NCI-H2081 treated with DMSO at 0.1 percent for 48 hours (cell line): ENCODE data around the gene MIB1.

ENCODE experiments used
- DNase-seq: peaks from one replicate; lab custom pipeline; 2025; lab: John Stamatoyannopoulos, UW

Gene MIB1

DNA sequence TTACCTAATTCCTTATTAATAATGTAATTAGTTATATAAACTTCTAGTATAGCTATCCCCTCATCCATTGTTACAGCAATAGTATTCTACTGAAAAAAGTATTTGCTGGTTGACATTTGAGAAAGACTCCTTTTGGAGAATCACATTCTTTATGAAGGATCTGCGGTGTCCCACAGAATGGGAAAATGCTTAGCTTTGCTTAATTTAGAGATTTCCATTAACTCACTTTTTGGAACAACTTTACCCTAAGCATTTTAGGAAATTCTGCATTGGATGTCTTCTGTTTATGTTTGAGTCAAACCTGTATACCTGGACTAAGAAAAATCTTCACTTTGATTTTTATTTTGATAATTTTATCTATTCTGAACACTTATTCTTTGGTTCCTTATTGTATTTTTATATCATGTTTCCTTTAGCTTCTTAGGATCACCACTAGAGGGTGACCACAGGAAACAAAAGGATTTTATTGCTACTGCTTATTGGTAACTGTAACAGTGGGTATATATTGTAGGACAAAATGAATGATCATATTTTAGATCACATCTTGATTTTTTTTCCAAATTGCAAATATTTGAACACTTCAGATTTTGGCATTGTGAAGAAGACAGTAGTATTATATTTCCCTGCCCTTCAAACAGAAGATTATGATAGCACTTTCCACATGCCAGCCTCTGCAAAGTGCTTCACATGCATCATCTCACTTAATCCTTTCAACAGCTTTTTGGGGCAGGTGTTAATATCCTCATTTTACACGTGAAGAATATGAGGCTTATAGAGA lies 79.6 kb downstream of the MIB1 start:
- no peak for DNase-seq

DNA sequence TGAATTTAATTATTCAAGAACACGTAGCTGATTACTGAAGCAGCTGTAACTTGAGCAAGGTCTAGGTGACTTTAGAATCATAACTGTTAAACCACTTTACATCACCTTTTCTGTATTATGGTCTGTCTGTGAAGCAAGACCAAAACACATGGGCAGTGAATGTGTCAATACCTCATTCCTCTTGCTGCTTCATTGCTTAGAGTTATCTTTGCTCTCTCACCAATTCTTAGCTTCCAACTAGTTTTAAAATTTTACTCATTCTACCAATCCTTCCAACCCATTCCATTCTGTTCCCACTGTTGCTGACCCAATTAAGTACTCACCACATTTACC lies 80.2 kb downstream of the MIB1 start:
- no peak for DNase-seq

DNA sequence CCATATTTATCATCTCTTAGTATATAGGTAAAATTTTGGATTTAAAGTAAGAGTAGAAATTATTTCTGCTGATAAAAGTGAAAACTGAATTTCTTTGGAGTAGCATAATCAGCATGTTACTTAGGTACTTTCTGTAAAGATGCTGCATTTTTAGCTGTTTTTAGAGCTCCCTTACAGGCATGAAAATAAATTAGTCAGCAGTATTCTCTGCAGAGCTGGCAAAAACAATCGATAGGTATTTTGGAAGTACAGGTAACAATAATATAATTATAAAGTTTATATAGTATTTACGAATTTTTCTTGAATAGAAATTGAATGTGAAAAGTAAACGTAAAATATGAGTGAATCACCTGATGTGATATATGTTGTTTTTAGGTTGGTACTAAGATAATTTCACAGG lies 83.3 kb downstream of the MIB1 start:
- DNase-seq: no peak

DNA sequence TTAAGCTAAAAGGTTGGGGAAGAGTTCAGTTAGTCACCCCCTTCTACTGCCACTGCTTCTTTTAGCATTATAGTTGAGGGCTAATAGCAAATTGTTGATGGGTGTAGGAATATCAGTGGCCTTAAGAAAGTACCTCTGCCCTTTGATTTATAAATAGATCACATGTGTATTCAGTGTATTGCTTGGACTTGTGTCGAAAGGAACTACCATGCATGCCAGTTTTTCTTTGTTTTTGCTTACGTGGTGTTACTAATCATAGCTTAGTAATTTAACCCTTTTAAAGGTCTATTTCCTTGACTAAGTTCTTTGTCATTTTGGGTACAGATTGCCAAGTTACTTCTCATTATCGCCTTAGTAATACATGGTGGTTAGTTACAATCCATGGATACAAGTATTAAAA lies 85.6 kb downstream of the MIB1 start:
- DNase-seq: no peak

DNA sequence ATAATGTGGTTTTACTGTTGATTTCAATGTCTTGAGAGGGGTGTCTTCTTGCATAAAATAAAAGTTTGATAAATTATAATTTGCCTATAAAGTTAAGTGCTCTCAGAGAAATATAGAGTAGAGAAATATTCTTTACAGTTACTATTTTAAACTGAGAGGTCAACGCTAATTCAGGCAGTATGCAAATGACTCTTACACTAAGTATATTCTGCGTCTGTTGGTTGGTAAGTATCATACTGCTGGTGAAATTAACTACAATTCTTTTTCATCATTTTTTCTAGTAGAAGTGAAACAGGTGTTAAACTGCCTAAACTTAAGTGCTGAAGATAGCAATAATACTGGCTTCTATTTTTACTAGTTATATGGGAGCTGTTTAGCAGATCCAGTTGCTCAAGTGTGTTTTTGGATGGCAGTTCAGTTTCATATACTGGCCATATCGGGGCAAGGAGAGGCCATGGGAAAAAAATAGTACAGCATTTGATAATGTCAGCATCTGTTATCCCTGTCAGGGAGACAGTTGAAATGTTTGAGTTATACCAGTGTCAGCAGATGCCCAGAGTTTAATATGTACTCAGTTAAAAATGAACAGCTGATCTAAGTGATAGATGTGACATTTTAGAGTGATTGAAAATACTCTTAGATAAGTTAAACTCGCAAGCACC lies 86.2 kb downstream of the MIB1 start:
- no peak for DNase-seq

DNA sequence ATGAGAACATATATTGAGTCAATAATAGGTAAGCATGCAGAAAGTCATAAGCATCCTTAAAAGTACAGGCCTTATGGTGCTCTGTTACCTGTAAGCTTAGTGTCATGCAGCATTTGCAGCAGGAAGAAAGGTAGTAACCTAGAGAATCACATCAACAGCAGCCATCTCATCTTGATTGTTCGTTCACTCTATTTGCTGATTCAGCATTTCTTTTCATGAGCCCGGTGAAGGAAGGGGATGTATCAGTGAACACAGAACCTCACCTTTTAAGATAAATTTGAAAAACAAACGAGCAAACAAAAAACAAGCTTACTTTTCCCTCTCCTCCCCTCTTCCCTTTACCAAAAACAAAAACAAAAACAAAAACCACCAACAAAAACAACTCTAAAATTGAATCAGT lies 89.9 kb downstream of the MIB1 start:
- DNase-seq: no peak

DNA sequence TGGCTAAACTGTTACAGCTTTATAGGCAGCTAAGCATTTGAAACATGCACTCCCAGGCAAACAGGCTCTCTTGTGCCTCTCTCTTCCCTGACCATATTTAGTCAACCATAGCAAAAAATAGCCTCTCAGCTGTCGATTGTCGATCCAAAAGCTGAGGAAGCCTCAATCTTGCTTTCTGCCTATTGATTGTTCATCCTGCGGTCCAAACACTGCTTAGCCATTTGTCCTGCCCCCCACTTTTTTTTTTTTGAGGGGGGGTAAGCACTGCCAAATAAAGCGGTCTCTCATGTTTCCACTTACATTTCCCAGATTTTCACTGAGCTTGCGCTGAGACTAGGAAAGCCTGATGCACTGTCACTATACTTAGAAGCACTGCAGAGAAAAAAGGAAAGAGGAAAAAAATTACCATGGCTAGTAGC lies 90.8 kb downstream of the MIB1 start:
- DNase-seq: no peak

DNA sequence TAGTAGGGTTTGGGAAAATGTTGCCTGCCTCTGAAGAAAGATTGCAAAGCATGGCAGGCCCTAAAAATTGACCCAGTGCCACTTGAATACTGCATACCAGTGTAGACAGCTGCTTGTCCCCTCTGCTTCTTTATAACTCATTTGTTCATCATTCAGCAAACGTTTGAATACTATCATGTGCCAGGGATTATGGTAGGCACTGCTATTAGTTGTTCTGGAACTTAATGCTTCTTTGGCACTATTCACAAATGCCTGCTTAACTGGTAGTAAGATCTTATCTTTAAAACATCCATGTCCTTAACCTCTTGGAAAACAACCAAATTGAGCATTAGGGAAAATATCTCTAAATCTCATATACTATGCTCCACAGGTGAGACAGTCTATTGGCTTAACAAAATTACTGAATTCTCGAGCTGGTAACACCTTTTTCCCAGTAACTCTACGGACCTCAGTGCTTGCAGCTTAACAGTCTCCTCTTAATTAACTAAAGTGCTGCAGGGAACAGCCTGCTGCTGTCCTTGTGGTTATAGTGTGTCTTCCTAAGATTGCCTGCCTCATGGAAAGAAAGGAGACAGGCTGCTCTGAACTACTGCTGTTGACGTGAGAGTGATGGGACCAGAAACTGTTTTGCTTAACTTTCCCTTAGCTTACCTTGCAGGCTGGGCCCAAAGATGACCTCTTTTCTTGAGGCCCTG lies 93.2 kb downstream of the MIB1 start:
- DNase-seq: no peak

DNA sequence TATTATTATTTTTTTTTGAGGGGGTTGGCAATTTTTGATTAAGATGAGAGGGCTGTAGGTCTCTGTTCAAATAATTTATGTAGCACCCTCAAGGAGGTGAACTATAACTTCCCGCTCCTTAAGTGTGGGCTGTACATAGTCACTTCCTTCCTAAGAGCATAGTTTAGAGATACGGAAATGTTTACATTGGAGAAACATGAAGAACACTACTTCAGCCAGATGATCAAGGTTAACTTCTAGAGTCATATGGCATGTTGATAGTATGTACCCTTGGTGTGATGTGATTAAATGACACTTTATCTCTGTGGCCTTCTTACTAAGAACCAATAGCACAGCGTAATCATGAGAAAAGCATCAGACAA lies 93.7 kb downstream of the MIB1 start:
- no peak for DNase-seq

DNA sequence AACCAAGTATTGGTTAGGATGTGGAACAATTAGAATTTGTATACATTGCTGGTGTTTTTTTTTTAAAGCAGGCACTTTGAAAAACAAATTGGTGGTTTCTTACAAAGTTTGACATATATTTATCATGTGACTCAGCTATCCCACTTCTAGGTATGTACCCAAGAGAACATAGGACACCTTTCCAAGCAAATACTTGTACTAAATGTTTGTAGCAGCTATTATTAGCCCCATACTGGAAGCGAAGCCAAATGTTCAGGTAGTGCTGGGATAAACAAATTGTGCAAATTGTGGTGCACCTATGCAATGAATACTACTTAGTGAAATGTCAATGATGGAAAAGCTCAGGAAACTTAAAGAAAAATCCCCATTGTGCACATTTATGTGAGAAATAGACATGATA lies 101.0 kb downstream of the MIB1 start:
- no peak for DNase-seq

DNA sequence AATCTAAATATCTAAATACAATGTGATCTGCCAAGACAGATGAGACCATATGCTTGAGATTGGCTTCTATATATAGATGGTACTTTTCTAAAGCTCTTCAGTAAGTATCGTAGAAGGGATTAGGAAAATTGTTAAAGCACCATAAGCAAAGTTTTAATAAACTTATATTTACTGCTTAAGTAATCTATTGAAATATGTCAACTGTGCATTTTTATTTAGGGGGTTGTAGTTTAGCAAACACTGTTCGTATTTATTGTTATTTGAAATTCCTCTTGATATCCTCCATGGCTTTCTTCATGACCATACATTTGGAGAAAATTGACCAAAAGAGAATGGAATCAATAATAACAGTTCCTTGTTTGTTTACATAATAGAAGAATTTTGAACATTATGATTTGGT lies 102.7 kb downstream of the MIB1 start:
- no peak for DNase-seq

DNA sequence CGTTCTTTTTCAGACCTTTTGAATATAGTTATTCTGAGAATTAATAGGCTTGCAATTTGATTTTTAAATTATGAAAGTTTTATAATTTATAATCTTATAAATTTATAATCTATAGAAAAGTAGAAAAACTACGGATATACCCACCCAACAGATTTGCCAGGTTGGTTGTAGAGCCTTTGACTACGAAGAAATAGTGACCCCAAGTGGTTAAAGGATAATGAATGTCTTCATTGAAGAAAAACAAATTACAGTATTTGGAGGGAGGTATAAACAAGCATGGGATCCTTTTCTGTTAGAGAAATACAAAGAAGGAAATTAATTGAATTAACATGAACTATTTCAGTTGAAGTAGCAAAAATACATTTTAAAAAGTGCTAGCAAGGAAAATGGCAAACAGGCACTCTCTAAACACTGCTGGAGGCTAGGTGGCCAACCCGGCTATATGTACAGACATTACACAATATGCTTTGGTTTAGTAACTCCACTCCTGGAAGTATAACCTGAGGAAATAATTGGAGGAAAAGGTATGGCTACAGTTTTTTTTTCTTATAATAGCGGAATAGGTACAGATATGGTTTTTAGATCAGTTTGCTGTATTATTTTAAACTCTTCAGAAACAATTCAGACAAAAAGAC lies 110.9 kb downstream of the MIB1 start:
- DNase-seq: no peak

DNA sequence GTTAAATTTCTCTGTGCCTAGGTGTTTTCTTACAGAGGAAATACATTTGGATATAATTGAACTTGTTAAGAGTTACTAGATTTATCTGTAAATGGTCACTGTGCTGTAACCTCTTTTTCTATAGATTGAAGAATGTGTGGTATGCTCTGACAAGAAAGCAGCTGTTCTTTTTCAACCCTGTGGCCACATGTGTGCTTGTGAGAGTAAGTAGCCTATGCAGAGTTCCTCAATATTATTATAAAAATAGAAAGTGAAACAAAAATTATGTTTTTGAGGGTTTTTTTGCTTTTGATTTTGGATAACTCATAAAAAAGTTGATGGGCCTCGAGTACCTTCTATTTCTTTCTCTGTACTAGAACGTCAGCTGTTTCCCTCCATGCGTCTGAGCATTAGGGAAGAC lies 112.4 kb downstream of the MIB1 start:
- DNase-seq: no peak

DNA sequence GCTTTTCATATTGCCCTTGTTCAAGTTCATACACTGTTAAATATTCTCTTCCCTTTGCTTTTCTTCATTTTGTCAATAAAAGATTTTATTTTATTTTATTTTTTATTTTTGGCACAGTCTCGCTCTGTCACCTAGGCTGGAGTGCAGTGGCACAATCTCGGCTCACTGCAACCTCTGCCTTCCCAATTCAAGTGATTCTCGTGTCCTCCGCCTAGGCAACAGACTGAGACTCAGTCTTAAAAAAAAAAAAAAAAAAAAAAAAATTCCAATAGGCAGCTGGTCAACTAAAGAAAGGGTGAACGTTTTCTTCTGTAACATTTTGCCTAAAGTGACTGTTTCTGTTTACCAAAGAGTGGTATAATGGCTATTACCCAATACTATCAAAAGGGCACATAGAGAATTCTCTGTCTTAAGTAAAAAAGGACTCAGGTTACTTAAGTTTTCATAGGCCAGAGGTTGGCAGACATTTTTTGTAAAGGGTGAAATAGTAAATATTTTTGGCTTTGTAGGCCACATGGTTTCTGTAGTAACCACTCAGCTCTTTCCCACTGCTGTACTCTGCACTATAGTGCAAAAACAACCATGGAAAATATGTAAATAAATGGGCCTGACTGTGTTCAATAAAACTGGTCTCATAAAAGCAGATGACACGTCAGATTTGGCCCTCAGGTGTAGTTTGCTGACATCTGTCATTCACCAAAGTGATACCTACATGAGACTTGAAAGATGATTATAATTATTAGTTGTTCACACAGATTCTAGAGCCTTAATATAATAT lies 113.4 kb downstream of the MIB1 start:
- DNase-seq: no peak

DNA sequence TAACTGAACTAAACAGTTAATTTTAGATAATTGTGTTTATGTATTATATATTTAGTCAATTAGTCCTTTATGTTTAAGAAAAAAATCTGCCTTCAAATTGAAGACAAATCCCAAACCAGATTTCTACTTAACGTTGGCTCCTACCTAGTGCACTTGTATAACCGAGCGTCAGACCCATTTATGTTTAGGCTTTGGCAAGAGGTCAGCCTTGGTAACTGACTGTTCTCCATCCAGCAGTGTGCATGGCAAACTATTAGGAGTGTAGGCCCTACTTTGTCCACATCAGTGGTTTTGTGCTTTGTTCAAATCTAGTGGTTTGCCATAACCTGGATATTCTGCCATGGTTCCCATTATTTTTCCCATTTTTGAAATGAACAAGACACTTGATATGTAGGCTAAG lies 114.8 kb downstream of the MIB1 start:
- no peak for DNase-seq

DNA sequence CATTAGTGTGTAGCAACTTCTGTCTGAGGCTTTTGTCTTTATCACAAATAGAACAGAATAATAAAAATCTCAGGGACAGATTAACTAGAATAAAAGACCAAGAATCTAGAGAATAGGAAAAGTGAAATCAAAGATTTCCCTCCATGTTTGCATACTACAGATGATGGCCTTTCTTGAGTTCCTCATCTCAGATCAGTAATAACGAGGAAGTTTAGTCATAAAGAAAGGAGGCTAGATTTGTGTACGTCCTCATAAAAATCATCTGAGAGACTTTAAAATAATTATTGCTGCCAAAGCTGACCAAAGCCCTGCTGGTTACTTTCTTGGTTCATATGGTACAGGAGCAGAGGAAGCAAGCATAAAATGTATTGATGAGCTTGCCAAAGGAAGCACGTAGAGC lies 117.3 kb downstream of the MIB1 start:
- DNase-seq: no peak

DNA sequence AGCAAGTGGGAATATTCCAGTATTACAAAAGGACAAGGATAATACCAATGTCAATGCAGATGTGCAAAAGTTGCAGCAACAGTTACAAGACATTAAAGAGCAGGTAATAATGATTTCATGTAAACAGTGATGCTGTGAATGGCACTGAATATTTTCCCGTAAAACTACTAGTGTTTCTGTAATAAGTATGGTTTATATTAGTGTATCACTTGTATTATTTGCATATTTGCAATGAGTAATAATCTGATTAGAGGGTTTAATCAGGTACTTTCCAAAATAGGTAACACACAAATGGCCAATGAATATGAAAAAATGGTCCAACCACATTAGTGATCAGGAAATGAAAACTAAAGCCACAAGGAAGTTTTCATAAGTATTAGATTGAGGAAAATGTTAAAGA lies 118.0 kb downstream of the MIB1 start:
- DNase-seq: no peak

DNA sequence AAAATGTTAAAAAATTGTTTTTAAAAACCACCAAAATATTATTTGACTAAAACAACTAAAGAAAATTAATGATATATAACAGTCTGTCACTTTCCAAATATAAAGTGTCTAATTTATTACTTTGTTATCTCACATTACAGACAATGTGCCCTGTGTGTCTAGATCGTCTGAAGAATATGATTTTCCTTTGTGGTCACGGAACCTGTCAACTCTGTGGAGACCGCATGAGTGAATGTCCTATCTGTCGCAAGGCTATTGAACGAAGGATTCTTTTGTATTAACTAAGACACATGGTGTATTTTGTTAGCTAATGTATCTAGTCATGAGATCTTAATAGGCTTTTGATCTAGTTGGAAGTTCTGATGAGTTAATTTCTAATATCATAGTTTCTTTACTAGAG lies 123.8 kb downstream of the MIB1 start:
- DNase-seq: no peak

DNA sequence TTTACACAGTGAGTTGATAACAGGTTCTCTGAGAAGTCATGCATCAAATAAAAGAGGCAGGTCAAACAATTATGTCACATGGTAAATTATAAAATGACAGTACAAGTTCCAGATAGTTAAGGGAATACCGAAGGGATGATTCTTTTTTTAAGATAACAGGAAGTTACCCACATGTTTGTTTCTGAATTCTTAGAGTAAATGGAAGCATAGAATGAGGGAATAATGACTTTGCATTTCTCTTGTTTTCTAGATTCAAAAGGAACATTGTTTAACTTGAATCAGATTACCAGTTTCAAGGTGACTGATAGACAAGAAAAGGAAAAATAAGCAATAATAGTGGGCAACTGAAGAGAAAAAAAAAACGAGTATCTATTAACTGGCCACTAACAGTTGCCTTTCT lies 124.5 kb downstream of the MIB1 start:
- DNase-seq: no peak

DNA sequence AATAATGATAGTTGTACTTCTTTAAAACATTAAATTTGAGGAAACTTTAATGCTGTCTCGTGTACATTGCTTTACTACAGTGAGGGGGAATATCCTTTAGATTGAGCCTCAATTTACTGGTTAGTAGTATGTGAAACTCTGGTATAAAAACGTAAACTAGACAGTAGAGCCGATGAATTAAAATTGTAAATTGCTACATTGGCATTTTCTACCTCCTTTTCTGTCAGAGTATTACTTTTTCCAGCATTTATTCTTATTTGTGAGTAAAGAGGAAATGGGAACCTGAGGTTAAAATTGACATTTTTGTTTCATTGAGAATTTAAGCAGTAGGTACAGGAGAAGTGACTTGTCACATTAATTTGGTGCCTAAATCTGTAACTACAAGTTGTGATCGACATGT lies 128.2 kb downstream of the MIB1 start:
- no peak for DNase-seq

DNA sequence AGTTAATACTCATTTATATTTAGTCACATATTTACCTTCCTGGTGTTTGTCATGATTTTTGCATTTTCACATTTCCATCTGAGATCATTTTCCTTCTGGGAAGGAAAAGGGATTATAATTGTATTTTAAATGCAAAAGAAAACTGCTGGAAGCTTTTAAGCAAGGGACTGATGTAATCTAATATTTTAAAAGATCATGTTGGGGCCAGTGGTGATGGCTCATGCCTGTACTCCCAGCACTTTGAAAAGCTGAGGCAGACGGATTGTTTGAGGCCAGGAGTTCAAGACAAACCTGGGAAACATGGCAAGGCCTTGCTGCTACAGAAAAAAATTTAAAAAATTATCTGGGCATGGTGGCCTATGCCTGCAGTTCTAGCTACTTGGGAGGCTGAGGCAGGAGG lies 149.0 kb downstream of the MIB1 start:
- no peak for DNase-seq

DNA sequence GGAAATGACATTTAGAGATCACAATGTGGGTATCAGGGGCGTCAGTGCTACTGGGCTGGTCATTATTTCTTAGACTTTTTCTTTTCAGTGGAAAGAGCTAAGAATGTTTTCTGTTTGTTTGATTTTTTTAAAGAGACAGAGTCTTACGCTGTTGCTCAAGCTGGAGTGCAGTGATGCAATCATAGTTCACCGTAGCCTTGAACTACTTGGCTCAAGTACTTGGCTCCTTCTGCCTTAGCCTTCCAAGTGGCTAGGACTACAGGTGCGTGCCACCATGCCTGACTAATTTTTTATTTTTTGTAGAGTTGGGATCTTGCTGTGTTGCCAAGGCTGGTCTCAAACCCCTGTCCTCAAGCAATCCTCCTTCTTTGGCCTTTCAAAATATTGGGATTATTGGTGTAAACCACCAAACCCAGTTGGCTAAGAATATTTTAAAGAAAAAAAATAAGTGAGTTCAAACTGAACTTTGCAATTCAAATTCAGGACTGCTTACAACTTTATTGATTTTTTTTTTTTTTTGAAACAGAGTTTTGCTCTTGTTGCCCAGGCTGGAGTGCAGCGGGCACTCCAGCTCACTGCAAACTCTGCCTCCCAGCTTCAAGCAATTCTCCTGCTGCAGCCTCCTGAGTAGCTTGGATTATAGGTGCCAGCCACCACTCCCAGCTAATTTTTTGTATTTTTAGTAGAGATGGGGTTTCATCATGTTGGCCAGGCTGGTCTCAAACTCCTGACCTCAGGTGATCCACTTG lies 154.2 kb downstream of the MIB1 start:
- DNase-seq: no peak
